Nucleus accumbens (tissue), 56 donors: ENCODE measurements around the gene TREX2.
A peak's percentile ranks its signal among the peaks of the same experiment; 100 is the strongest.

ENCODE experiments used
- DNase-seq, 56 donors: peaks; one replicate each; lab custom pipeline; 2025; lab: John Stamatoyannopoulos, UW

The TREX2 gene

DNA sequence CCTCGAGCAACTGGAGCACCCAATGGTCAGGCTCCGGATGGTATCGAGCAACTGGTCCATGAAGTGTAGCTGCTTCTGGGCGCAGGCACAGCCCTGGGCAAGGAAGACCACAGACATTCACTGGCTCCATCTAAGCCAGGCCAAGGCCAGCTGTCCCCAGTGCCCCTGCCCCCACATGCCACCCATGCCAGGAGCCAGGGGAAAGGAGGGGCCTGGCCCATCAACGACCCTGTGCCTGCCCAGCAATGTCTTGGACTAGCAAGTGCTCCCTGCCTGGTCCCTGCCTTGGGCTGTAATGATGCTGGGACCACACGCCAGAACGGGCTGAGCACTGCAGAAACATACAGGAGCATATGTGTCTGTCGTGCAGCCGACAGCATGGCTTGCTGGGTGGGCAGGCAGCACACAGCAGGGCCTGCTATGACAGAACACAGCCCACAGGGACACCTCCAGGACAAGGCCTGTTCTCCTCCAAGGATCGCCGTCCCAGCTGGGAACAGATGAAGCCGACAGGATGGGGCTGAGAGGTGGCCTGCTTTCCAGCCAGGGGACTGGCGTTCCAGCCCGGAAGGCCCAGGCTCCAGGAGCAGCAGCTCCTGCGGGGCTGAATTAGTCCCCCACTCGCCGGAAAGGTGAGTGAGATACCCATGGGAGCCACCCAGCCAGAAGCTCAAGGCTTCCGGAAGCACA, 11.4 kb upstream of the TREX2 start:
- DNase-seq = no peak

DNA sequence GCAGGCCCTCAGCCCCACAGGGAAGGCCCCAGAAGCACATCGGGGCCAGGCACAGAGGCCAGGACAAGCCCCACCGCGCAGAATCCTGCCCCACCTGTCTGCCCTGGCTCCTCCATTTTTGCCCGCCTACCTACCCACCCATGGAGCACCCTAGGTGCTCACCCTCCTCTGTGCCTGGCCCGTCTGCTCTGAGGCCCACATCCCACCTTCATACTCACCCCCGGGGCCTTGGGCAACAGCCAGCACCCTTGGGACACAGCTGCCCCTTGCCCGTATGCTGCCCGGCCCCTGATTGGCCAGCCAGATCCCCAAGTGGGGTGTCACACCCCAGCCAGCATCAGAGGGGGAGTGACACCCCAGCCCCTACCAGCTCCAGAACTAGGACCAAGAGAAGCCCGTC, 10.8 kb upstream of the TREX2 start:
- no peak for DNase-seq

DNA sequence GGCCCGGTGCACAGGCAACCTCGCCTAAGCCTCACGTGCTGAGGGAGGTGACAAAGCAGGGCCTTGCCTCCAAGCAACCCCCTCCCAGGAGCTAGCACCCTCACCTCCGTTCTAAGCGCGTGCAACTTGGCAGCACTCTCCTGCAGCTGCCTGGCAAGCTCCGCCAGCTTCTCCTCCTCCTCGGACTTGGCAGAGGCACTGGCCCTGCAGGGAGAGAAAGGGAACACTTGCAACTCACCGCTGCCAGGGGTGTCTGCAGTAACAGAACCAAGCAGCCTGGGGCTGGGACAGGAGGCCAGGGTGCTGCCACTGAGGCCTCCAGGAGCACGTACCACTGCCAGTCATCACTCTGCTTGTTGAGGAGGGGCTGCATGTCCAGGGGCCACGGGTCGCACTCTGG, 10.3 kb upstream of the TREX2 start:
- DNase-seq = peak in 14 of 56 donors; percentile 4 to 43 (median 12)

DNA sequence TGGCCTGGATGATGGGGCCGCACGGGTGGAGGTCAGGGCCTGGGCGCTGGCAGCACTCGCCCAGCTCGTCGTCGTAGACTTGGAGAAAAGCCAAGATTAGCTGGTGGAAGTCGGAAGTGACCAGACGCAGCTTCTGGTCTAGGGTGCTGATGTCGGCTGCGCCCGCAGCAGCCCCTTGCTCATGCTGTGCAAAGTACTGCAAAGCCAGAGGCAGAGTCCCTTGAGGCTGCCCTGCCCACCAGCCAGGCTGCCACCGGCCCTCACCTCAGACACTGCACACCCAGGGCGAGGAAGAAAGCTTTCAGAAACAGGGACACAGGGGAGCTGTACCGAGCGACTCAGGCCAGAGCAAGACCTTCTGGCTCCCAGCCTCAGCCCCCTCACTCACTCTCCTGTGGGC, 9.7 kb upstream of the TREX2 start:
- no peak for DNase-seq

DNA sequence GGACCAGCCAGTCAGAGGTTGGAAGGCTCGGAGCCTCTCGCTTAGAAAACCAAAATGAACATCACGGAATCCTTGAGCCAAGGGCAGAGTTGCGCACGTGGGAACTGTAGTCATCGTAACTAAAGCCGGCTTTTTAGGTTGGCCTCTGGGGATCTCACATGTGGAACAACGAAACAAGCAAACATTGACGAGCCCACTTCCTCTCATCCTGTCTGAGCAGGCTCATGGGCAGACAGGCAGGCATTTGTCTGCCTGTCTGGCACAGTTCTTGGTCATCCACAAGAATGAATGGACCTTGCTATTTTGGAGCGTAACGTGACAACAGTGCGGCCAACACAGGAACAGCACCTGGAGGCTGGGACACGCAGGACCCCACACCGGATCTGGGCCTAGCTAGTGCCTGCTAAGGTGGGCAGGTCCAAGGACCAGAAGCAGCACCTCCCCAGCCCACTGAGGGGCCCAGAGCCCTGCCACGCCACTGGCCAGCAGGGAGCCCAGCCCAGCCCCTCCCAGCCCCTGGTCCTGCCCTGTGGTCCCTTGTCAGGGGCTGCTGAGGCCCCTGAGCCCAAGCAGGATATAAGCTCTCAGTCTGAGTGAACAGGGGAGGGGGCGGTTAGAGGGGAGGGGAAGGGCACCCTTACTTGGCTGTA, 9.2 kb upstream of the TREX2 start:
- DNase-seq = peak in 1 of 56 donors; percentile 5

DNA sequence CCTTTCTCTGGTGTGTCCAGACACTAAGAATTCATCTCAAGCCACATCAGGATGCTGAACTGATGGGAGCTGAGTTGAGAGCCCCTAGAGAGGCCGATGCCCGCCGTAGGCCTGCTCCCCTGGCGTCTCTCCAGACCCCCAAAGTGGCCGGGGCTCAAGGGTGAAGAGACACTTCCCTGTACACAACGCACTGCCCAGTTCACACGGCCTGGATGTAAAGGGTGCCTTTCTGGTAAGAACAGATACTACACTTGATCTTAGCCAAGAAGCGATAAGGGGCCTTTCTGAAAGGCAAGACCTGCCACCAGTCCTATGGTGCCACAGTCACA, 5.1 kb upstream of the TREX2 start:
- no peak for DNase-seq

DNA sequence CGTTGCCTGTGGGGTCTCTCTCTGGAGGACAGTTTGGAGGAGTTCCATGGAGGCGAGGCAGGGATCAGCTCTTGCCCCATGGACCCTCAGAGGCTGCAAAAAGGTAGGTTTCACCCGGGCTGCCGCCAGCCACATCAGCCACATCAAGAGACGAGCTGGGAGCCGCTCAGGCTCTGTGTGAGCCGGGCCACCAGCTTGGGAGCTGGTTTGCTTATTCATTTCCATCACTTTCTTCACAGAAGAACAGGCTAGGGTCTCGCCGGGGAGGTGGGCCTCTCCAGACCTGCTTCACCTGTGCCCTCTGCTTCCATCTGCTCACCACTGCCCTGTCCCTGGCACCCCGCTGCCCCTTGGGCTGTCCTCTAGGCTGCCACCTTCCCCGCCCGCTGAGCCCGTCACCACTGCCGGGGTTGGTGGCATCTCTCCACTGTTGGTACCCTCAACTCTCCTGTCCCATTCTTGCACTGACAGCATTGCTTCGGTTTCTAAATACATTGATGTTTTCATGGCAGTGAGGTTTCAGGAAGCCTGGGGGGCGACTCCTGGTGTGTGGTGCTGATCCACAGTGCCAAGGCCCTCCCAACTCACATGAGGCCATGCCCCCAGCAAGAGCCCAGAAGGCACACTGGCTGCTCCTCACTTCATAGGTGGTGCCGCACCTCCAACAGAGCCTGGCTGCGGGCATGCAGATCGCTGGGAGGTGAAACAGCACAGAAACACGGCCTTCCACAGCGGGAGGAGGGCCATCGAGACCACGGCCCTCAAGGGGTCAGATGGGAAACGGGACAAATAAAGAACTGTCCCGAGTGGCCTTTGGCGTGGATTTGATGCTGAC, 4.5 kb upstream of the TREX2 start:
- no peak for DNase-seq

DNA sequence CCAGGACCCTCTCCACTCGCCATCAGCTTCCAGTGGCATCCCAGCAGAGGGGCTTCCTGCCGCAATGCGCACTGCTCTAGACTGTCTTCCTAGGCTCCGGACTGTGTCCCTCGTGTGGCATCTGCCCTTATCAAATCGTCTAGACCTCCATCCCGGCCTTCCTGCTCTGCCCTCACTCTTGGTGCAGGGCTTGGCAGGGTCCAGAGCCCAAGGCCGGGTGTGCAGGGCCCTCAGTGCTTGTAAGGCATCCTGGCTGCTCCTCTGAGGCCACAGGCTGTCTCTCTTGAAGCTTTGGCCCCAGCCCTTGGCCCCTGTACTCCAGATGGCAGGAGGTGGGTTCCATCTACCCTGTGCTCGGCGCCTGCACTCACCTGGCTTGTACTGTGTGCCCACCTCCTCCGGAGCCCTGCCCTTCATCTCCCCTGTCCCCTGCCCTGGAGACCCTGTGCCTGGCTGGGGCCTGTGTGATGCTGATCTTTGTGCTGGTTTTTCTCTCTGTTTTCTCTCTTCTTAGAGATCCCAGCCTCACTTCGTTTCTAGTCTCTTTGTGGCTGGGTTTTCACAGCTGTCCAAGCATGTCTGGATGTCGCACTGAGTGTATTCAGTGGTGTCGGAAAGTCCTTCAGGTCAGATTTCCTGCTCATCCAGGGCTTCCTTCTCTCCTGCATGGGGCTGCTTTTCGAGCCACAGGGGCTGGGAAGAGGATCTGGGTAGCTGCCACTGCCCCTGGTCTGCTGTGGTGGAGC, 3.7 kb upstream of the TREX2 start:
- no peak for DNase-seq

DNA sequence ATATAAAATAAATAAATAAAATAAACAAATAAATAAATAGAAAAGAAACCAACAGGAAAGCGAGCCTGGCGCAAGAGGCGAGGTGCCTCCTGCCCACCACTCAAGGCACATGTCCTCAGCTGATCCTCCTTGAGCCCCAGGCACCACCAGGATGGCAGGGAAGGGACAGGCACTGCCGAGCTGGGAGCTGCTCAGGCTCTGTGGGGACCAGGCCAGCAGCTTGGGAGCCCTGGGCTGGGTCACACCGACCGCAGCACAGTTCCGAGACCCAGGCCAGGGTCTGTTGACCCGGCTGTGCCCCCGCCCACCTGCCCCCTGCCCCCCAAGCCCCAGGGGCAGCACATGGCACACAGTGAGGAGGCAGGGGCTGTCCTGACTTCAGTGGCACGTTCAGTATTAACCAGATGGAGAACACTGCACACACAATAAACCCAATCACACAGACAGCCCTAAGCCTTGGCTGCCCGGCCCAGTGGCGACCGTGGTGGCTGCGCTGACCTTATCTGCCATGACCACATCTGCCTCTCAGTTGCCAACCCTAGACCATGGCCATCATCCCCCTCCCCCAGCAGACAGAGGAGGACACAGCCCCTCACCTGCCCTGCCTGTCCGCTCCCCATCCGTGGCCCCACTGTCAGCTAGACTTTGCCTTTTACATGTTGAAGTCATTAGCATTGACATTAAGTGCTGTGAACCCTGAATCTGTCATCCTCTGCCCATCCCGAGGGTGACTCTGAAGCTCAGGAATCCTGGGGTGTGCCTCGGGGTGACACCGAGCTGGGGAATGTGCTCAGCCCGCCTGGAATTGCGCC, 2.9 kb upstream of the TREX2 start:
- no peak for DNase-seq

DNA sequence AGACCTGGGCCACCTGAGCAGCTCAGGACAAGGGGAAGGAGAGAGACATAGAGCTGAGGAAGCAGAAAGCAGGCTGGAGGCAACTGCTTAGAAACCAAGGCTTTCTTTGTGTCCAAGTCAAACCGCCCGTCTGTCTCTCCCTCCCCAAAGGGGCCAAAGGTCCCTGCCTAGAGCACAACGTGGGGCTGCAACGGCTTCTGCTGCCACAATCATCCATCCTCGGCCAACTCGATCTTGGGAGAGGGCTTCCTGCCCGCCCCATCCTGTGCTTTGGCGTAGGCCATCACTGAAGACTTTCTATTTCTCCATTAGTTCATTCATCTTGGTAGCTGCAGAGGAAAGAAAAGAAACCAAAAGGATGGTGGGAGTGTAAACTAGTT, 1.7 kb upstream of the TREX2 start:
- no peak for DNase-seq

DNA sequence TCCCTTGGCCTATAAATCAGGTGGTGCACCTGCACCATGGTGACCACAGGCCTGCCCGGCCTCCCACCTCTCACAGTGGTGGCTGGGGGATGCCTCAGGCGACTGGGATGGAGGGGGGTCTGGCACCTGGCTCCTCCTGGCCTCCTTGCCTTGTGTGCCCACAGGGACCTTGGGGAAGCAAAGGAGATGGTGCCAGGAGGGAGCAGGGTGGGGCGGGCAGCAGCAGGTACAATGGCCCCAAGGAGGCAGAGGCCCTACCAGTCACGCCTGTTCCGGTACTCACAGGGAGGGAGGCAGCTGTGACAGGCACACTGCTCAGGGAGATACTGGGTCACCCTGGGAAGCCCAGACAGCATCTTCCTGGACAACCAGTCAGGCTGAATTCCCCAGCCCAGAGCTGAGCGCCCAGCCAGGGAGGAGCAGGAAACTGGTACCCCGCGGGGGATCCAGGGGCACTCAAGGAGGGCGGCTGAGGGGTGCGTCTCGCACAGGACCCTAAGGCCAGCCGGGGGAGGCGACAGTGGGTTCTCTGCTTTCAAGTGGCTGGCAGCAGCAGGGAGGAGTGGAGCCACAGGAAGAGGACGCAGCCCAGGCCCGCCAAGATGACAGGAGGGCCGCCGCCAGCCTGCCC, 1.2 kb upstream of the TREX2 start:
- DNase-seq = no peak

DNA sequence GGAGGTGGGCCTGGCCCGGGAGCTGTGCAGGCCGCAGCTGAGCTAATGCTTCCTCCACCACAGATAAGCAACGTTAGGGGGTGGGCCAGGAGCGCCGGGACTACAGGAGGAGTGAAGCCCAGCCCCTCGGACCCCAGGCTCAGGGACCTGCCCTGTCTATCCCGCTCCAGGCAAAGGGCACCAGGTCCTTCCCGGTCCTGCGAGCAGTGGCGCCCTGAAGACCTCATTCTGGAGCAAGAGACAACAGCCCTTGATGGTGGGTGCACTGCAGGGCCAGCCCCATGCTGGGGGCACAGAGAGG, 730 bp upstream of the TREX2 start:
- no peak for DNase-seq

DNA sequence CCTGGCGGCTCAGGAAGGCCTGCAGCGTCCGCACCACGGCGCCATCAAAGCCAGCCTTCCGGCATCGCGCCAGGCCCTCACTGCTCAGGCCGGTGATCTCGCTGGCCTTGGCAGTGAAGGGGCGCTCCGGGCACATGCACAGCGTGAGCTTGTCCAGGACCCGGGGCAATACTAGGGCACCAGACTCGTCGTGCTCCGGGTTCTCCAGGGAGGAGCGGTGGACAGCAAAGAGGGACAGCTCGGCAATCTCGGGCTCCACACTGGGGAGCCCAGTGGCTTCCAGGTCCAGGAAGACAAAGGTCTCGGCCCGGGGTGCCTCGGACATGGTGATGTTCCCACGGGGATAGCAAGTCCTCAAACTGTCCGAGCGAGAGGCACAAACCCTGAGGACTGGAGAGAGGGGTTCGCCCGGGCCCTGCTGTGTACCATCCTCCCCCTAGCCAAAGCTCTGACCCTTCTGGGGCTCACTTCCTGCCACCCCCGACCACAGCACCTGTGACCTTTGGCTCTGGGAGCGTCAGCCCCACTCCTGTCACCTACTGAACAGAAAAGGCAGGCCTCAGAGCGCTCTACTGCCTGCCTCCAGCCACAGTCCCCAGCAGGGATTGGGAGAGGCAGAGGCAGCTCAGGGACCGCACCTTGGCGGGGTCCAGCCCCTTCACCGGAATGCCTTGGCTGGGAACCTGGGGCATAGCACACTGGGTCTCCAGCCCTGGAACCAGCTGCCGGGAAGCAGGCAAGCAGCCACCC, 575 bp downstream of the TREX2 start:
- DNase-seq = no peak

DNA sequence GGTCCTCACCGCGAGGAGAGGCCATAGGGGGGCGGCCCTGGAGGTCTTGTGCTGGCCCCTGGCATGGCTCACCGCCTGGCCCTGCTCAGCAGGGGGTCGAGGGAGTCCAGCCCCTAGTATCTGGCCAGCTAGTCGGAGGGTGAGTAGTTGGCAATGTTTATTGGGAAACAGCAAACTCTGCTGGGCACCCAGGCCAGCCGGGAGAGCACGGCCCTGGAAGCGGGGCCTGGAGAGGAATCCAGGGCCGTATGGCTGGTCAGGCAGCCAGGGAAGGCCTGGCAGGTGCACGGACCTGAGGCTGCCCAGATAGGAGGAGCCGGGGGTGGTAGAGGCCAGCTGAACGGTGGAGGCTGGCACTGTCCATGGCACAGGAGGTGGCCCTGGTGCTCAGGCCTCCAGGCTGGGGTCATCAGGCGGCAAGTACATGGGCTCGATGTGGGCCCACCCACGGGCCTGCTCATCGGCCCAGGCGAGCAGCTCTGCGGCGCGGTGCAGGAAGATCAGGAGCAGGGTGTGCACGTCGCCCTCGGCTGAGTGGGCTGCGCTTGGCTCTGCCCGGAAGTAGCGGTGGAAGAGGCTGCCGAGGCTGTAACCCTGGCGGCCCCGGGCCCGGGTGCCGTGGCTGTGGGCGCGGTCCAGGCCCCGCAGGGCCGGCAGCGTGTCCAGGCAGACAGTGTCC, 1.4 kb downstream of the TREX2 start:
- no peak for DNase-seq

DNA sequence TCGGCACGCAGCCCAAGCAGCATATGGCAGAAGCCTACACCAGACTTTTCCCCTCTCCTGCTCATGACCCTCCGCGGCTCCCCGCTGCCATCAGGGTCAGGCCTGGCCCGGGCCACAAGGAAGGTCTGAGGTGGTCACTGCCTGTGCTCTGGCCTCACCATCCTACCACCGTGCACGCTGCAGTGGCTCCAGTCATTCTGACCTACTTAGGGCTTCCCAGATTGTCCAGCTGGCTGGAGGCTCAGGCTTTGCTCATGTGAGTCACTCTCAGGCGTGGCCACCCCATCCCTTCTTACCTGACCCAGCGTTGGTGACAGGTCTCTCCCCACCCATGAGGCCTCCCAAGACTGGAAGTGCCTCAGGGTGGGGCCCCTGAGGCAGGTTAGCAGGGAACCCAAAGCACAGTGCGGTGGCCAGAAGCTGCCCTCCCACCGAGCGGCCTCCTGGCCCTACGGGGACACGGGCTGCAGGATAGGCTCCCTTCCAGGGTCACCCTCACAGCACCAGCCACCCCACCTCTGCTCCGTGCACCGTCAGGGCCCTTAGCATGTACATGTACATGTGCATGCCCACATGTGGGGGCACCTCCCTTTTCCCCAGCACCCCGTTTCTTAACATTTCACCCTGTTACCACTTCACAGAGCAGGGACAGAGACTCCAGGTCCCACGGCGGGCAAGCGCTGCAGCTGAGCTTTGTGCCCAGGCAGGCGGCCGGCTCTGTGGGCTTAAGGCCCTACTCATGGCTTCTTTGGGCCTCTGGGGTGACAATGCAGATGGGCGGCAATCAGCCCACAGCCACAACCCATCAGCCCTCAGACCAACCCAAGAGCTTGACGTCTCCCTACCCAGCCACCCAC, 2.2 kb downstream of the TREX2 start:
- DNase-seq = no peak

DNA sequence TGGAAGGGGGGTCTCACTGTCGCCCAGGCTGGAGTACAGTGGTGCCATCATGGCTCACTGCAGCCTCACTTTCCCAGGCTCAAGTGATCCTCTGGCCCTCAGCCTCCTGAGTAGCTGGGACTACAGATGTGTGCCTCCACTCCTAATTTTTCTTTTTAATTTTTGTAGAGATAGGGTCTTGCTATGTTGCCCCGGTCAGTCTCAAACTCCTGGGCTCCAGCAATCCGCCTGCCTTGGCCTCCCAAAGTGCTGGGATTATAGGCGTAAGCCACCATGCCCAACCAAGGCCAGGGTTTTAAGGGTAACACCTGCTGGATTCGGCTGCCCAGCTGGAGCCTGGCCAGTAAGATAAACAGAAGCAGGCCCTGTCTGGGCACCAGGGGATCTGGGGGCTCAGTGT, 3.4 kb downstream of the TREX2 start:
- no peak for DNase-seq

DNA sequence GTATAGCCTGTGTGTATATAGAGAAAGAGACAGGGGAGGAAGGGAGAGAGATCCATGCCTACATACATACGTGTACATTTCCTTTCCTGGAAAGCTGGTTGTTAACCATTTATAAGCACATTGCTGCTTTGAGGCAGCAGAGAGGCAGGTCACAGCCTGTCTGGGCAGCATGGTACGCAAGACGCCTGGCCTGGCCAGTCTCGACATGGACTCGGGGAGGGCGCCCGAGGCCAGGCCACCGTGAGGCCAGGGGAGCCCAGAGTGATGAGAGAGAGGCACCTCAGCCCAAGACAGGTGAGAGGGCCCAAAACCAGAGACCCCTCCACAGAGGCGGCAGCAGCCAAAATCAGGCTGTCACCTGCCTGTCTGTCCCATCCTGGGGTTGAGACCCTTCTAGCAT, 3.9 kb downstream of the TREX2 start:
- no peak for DNase-seq

DNA sequence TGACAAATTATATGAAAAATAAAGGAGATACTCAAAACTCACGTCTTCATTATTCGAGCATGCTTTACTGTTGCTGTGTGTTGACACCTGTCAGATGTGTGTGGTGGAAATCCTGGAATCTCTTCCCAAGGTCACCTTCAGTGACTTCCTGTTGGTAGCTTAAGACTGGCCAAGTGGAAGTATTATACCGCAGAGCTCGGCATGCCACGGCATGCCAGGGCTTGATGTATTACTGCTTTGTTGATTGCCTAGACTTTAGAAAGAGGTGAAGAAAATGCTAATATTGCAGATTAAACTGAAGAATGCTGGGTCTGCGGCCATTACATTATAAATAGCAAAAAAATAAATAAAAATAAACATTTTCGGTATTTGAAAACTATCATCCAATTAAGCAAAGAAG, 4.6 kb downstream of the TREX2 start:
- no peak for DNase-seq
